IMR-90 (cell line): ENCODE data around the gene RBFOX2. TPM values are rescaled to one million over a fixed set of nuclear protein-coding genes. Genes with fewer than 3 reads are reported as not detected.

ENCODE experiments used
- ATAC-seq: fragments of 200-7000 bp; cut with Tn5 transposase; 2 replicates; pipeline ENCODE4 v1.9.1; 2020; ENCODE audit warnings: low read depth, mild to moderate bottlenecking, moderate library complexity
- BruUV-seq: library from RNA; stranded (reverse); fragments of 400-500 nt; replicated peaks from 2 replicates; lab custom pipeline; 2021; lab: Mats Ljungman, UMichigan
- CTCF ChIA-PET: fragments of 300-600 bp; formaldehyde crosslinking; extraction: SDS; loops from one replicate; lab custom pipeline; 2021; ENCODE audit warnings: antibody characterized with exemption; lab: Yijun Ruan, JAX
- POLR2A ChIA-PET: fragments of 300-600 bp; sonication (Branson Sonifier 250); formaldehyde crosslinking; loops from one replicate; lab custom pipeline; 2022; ENCODE audit warnings: antibody characterized with exemption; ENCODE audit not compliant: unreplicated experiment; lab: Charles Lee
- DNase-seq: peaks from one replicate; pipeline ENCODE4 v3.0.0; 2013
- H2AFZ ChIP-seq: replicated peaks from 2 replicates; pipeline ENCODE3; 2013; ENCODE audit warnings: low read length, mild to moderate bottlenecking; ENCODE audit not compliant: poor library complexity
- H2AK5ac ChIP-seq: 2 replicates; pipeline ENCODE4 v1.6.1; 2013; ENCODE audit warnings: low read depth, low read length, inconsistent platforms
- H2AK9ac ChIP-seq: replicated peaks from 2 replicates; pipeline ENCODE3; 2013; ENCODE audit warnings: mild to moderate bottlenecking, low read depth, low read length, moderate library complexity; ENCODE audit not compliant: poor library complexity
- H2BK120ac ChIP-seq: 2 replicates; pipeline ENCODE4 v1.6.1; 2013; ENCODE audit warnings: low read depth, low read length, inconsistent platforms
- H2BK15ac ChIP-seq: 3 replicates; pipeline ENCODE4 v1.6.1; 2013; ENCODE audit warnings: low read depth, low read length, inconsistent platforms
- H2BK20ac ChIP-seq: 2 replicates; pipeline ENCODE4 v1.6.1; 2013; ENCODE audit warnings: low read depth, mild to moderate bottlenecking, inconsistent platforms, low read length, moderate library complexity
- H2BK5ac ChIP-seq: 2 replicates; pipeline ENCODE4 v1.6.1; 2013; ENCODE audit warnings: mild to moderate bottlenecking, low read depth, low read length, inconsistent platforms; ENCODE audit not compliant: poor library complexity, severe bottlenecking
- H3K14ac ChIP-seq: replicated peaks from 2 replicates; pipeline ENCODE4 v1.6.1; 2013; ENCODE audit warnings: low read depth, low read length, inconsistent platforms
- H3K18ac ChIP-seq: 2 replicates; pipeline ENCODE4 v1.6.1; 2013; ENCODE audit warnings: low read depth, low read length, control low read depth
- H3K23ac ChIP-seq: 2 replicates; pipeline ENCODE4 v1.6.1; 2013; ENCODE audit warnings: low read depth, low read length, inconsistent platforms
- H3K27ac ChIP-seq: 2 replicates; pipeline ENCODE4 v1.5.1; 2013; ENCODE audit warnings: mild to moderate bottlenecking, control low read depth, low read length; ENCODE audit not compliant: insufficient read depth
- H3K27me3 ChIP-seq: 2 replicates; pipeline ENCODE4 v1.6.1; 2013; ENCODE audit warnings: low read length; ENCODE audit not compliant: control insufficient read depth, insufficient read depth
- H3K36me3 ChIP-seq: 2 replicates; pipeline ENCODE4 v1.6.1; 2013; ENCODE audit warnings: low read length, mixed read lengths; ENCODE audit not compliant: control insufficient read depth, insufficient read depth
- H3K4ac ChIP-seq: 2 replicates; pipeline ENCODE4 v1.6.1; 2013; ENCODE audit warnings: low read depth, low read length, inconsistent platforms
- H3K4me1 ChIP-seq: 2 replicates; pipeline ENCODE4 v1.6.1; 2013; ENCODE audit warnings: low read length, mixed read lengths; ENCODE audit not compliant: control insufficient read depth, insufficient read depth
- H3K4me2 ChIP-seq: 2 replicates; pipeline ENCODE4 v1.6.1; 2013; ENCODE audit warnings: low read depth, mild to moderate bottlenecking, control low read depth, low read length, moderate library complexity
- H3K4me3 ChIP-seq: 2 replicates; pipeline ENCODE4 v1.5.1; 2013; ENCODE audit warnings: low read depth, mild to moderate bottlenecking, control low read depth, low read length, moderate library complexity; ENCODE audit not compliant: insufficient read depth
- H3K56ac ChIP-seq: 2 replicates; pipeline ENCODE4 v1.6.1; 2013; ENCODE audit warnings: low read length, inconsistent platforms; ENCODE audit not compliant: insufficient read depth; ENCODE audit errors: extremely low read depth
- H3K79me1 ChIP-seq, 2 experiments: 2 replicates each; pipeline ENCODE4 v1.6.1; 2013; ENCODE audit warnings: low read length in 2 of 2, inconsistent platforms in 1 of 2, low read depth in 1 of 2
- H3K9ac ChIP-seq: 2 replicates; pipeline ENCODE4 v1.6.1; 2013; ENCODE audit warnings: low read depth, low read length, control low read depth
- H3K9me1 ChIP-seq: 2 replicates; pipeline ENCODE4 v1.6.1; 2013; ENCODE audit warnings: low read length, inconsistent platforms; ENCODE audit not compliant: insufficient read depth
- H3K9me3 ChIP-seq: 2 replicates; pipeline ENCODE4 v1.6.1; 2013; ENCODE audit warnings: low read length; ENCODE audit not compliant: control insufficient read depth, insufficient read depth
- H4K20me1 ChIP-seq: 2 replicates; pipeline ENCODE4 v1.6.1; 2013; ENCODE audit warnings: low read length, inconsistent platforms; ENCODE audit not compliant: insufficient read depth
- H4K5ac ChIP-seq: 2 replicates; pipeline ENCODE4 v1.6.1; 2013; ENCODE audit warnings: mild to moderate bottlenecking, low read depth, low read length, control low read depth
- H4K8ac ChIP-seq, 2 experiments: 2 replicates each; pipeline ENCODE4 v1.6.1; 2013; ENCODE audit warnings: low read depth in 2 of 2, low read length in 2 of 2, control low read depth in 1 of 2, inconsistent platforms in 1 of 2
- H4K91ac ChIP-seq: 2 replicates; pipeline ENCODE4 v1.6.1; 2013; ENCODE audit warnings: low read depth, low read length, inconsistent platforms; ENCODE audit not compliant: insufficient read depth
- BHLHE40 ChIP-seq: fragments of 150-350 bp; IDR thresholded peaks from 2 replicates; pipeline ENCODE4 v1.6.1; 2016; ENCODE audit warnings: mild to moderate bottlenecking, low read depth, low read length
- CEBPB ChIP-seq: IDR thresholded peaks from 2 replicates; pipeline ENCODE4 v1.6.1; 2012; ENCODE audit warnings: low read depth, low read length, improper control_type of control experiment
- CHD1 ChIP-seq: IDR thresholded peaks from 2 replicates; pipeline ENCODE4 v1.6.1; 2012; ENCODE audit warnings: low read depth, low read length, improper control_type of control experiment
- CTCF ChIP-seq: conservative IDR thresholded peaks from 2 replicates; pipeline ENCODE4 v1.5.1; 2012; ENCODE audit warnings: mild to moderate bottlenecking, low read depth, low read length, improper control_type of control experiment
- ELK1 ChIP-seq: fragments of 150-350 bp; IDR thresholded peaks from 2 replicates; pipeline ENCODE4 v1.6.1; 2016; ENCODE audit warnings: low read depth, mild to moderate bottlenecking, low read length, moderate library complexity, borderline replicate concordance
- FOS ChIP-seq: fragments of 150-350 bp; IDR thresholded peaks from 2 replicates; pipeline ENCODE4 v1.6.1; 2016; ENCODE audit warnings: low read depth, low read length
- MAFK ChIP-seq: IDR thresholded peaks from 2 replicates; pipeline ENCODE4 v1.6.1; 2012; ENCODE audit warnings: low read depth, low read length, improper control_type of control experiment
- MAZ ChIP-seq: IDR thresholded peaks from 2 replicates; pipeline ENCODE4 v1.6.1; 2012; ENCODE audit warnings: low read depth, mild to moderate bottlenecking, low read length, improper control_type of control experiment, moderate library complexity, borderline replicate concordance
- MXI1 ChIP-seq: IDR thresholded peaks from 2 replicates; pipeline ENCODE4 v1.6.1; 2012; ENCODE audit warnings: low read depth, mild to moderate bottlenecking, low read length, moderate library complexity, borderline replicate concordance
- NFE2L2 ChIP-seq: fragments of 150-350 bp; IDR thresholded peaks from 2 replicates; pipeline ENCODE4 v1.6.1; 2016; ENCODE audit warnings: low read depth, mild to moderate bottlenecking, low read length
- POLR2A ChIP-seq: IDR thresholded peaks from 2 replicates; pipeline ENCODE4 v1.6.1; 2012; ENCODE audit warnings: mild to moderate bottlenecking, low read depth, low read length
- RAD21 ChIP-seq: IDR thresholded peaks from 2 replicates; pipeline ENCODE4 v1.6.1; 2012; ENCODE audit warnings: low read length, improper control_type of control experiment
- RCOR1 ChIP-seq: IDR thresholded peaks from 2 replicates; pipeline ENCODE4 v1.6.1; 2012; ENCODE audit warnings: mild to moderate bottlenecking, low read length, improper control_type of control experiment; ENCODE audit not compliant: insufficient replicate concordance
- RFX5 ChIP-seq: IDR thresholded peaks from 2 replicates; pipeline ENCODE4 v1.8.0; 2012; ENCODE audit warnings: low read depth, mild to moderate bottlenecking, low read length, moderate library complexity
- SMC3 ChIP-seq: fragments of 150-350 bp; IDR thresholded peaks from 2 replicates; pipeline ENCODE4 v1.6.1; 2016; ENCODE audit warnings: low read depth, mild to moderate bottlenecking, antibody characterized with exemption, low read length, moderate library complexity
- USF2 ChIP-seq: fragments of 150-350 bp; IDR thresholded peaks from 2 replicates; pipeline ENCODE4 v1.6.1; 2017; ENCODE audit warnings: mild to moderate bottlenecking, antibody characterized with exemption, low read length, low read depth
- WGBS, 2 experiments: methylation state at CpG; one replicate each; pipeline versions ENCODE4 v1.1.5 to v1.1.7; 2013; ENCODE audit warnings: missing lambda C conversion rate in 2 of 2; ENCODE audit not compliant: insufficient read length in 1 of 2; ENCODE audit errors: extremely low coverage in 2 of 2; 5-methylcytosine and 5-hydroxymethylcytosine counted together
- dilution Hi-C: fragments of 300-500 bp; cut with HindIII; formaldehyde crosslinking; loops from one replicate; pipeline ENCODE4 v1.14.3; 2018; ENCODE audit warnings: low sequenced_read_pairs; ENCODE audit not compliant: unreplicated experiment
- in situ Hi-C: fragments of 300-500 bp; cut with MboI; formaldehyde crosslinking; loops from 3 replicates; pipeline ENCODE4 v1.14.3; 2019; ENCODE audit warnings: low sequenced_read_pairs, inconsistent platforms, mixed read lengths
- intact Hi-C: fragments of 100-400 bp; cut with micrococcal nuclease; formaldehyde crosslinking; loops from 2 replicates; pipeline ENCODE4 v1.10.0; 2022
- polyA plus RNA-seq, 3 experiments: library from polyadenylated mRNA; depleted of rRNA; stranded (reverse); fragments of >200 nt; gene quantifications; 2 replicates each; pipeline ENCODE4 v1.2.3, GENCODE V29; 2012; ENCODE audit warnings: low replicate concordance in 1 of 3
- total RNA-seq: library from RNA; depleted of rRNA; stranded (reverse); fragments of >200 nt; gene quantifications from 2 replicates; pipeline ENCODE4 v1.2.3, GENCODE V29; 2012

The RBFOX2 gene
- total and polyA plus RNA-seq, 2 of the 4 experiments (the other 2 are of a cell fraction) = 146 to 178 TPM

DNA sequence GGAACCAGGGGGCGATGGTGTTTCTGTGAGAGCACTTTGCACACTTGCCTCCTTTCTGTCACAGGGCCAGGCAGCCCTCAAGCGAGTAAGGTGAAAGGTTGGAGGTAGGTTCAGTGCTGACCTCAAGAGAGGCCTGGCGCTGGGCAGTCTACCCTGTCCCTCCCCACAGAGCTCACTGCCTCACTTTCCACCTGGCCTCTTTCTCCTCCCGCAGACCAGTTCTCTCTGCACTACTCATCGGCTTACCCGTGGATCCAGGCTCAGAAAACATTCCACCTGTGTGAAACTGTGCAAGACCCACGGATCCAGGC lies 294.2 kb downstream of the RBFOX2 start:
- H2AK9ac ChIP-seq = no peak overlapping the region
- H4K8ac ChIP-seq = no peak overlapping the region
- no peak overlapping the region for H4K5ac ChIP-seq
- H3K36me3 ChIP-seq = peaks cover 19% of the 10 kb centered on the region
- H3K14ac ChIP-seq = no peak overlapping the region
- peaks cover 4% of the 10 kb centered on the region; the same call in 1 of the 2 replicates for H3K9me1 ChIP-seq
- WGBS, 2 experiments = no CpG with 5 or more reads among the region's 7 CpGs
- in situ Hi-C loops (no loop called here), dilution Hi-C loops (no loop called here), intact Hi-C loops (no loop called here)
- CTCF ChIA-PET = no interaction called here
- H3K9me3 ChIP-seq = no peaks in the 10 kb centered on the region
- no peaks in the 10 kb centered on the region for H4K20me1 ChIP-seq
- DNase-seq (no peak), ATAC-seq (no peak)
- 0 out of 2 replicates have a peak overlapping the region, but pooled peaks have one; percentile 9 for H2AK5ac ChIP-seq
- no peak for TF ChIP-seq MAFK
- no peak for TF ChIP-seq MAZ
- TF ChIP-seq MXI1 = no peak
- no peak for TF ChIP-seq CTCF
- no peak for TF ChIP-seq USF2
- no peak for TF ChIP-seq RFX5
- no peak for TF ChIP-seq CHD1
- TF ChIP-seq FOS = no peak
- no peak for TF ChIP-seq RCOR1
- TF ChIP-seq CEBPB = no peak
- no peak for TF ChIP-seq BHLHE40
- no peak for TF ChIP-seq POLR2A
- no peak for TF ChIP-seq RAD21
- no peak for TF ChIP-seq ELK1
- TF ChIP-seq SMC3 = no peak
- TF ChIP-seq NFE2L2 = no peak
- H4K91ac ChIP-seq = no peak overlapping the region
- H3K4me3 ChIP-seq = no peak overlapping the region
- H3K4ac ChIP-seq = no peak overlapping the region
- H3K18ac ChIP-seq = no peak overlapping the region
- no peak overlapping the region for H3K23ac ChIP-seq
- no peak overlapping the region for H2BK15ac ChIP-seq
- H3K4me2 ChIP-seq = no peak overlapping the region
- no peak overlapping the region for H2BK20ac ChIP-seq
- H3K79me1 ChIP-seq = no peaks in the 10 kb centered on the region; a peak in 1 of 4 replicates
- H3K9ac ChIP-seq = no peak overlapping the region
- H3K56ac ChIP-seq = no peak overlapping the region
- no peaks in the 10 kb centered on the region for H3K27me3 ChIP-seq
- POLR2A ChIA-PET = no interaction called here
- no peak overlapping the region for H2BK120ac ChIP-seq
- H2AFZ ChIP-seq = no peak overlapping the region
- no peak overlapping the region for H2BK5ac ChIP-seq
- H3K4me1 ChIP-seq = no peaks in the 10 kb centered on the region
- BruUV-seq = no TSS peak
- H3K27ac ChIP-seq = no peak overlapping the region
